HG02798 (cell line): ENCODE results near the gene SND1.

Source experiments
- ATAC-seq: cut with Tn5 transposase; IDR thresholded peaks from one replicate; pipeline ENCODE4 v1.9.1; 2021; ENCODE audit warnings: mild to moderate bottlenecking; ENCODE audit not compliant: unreplicated experiment, poor library complexity

Gene SND1

GRCh38 chr7:127881564-127881963, 229.6 kb downstream of the SND1 start:
- no peak for ATAC-seq

GRCh38 chr7:127882313-127882920, 230.4 kb downstream of the SND1 start:
- no peak for ATAC-seq

- no peak for ATAC-seq
These were observed 232.1 kb downstream of the SND1 start for GRCh38 chr7:127884066-127884559.

- no peak for ATAC-seq
These were observed 233.3 kb downstream of the SND1 start for GRCh38 chr7:127885222-127885772.

- ATAC-seq = no peak
These were observed 233.8 kb downstream of the SND1 start for GRCh38 chr7:127885843-127886242.

GRCh38 chr7:127886248-127886647, 234.3 kb downstream of the SND1 start:
- ATAC-seq = no peak

GRCh38 chr7:127887096-127887495, 235.1 kb downstream of the SND1 start:
- no peak for ATAC-seq

GRCh38 chr7:127887631-127888030, 235.6 kb downstream of the SND1 start:
- ATAC-seq = no peak

GRCh38 chr7:127888411-127888810, 236.4 kb downstream of the SND1 start:
- ATAC-seq = no peak

GRCh38 chr7:127888825-127889224, 236.8 kb downstream of the SND1 start:
- ATAC-seq = no peak

- ATAC-seq = no peak
These were observed 237.7 kb downstream of the SND1 start for GRCh38 chr7:127889677-127890076.

GRCh38 chr7:127890726-127891125, 238.7 kb downstream of the SND1 start:
- ATAC-seq = no peak

GRCh38 chr7:127891144-127891543, 239.2 kb downstream of the SND1 start:
- ATAC-seq = no peak

- ATAC-seq = no peak
These were observed 240.0 kb downstream of the SND1 start for GRCh38 chr7:127891854-127892438.

- no peak for ATAC-seq
These were observed 240.7 kb downstream of the SND1 start for GRCh38 chr7:127892488-127893314.

GRCh38 chr7:127893547-127893946, 241.6 kb downstream of the SND1 start:
- ATAC-seq = no peak

- ATAC-seq = no peak
These were observed 242.6 kb downstream of the SND1 start for GRCh38 chr7:127894588-127894987.

GRCh38 chr7:127895360-127895759, 243.4 kb downstream of the SND1 start:
- no peak for ATAC-seq

GRCh38 chr7:127895814-127896280, 243.9 kb downstream of the SND1 start:
- no peak for ATAC-seq

GRCh38 chr7:127896659-127897058, 244.7 kb downstream of the SND1 start:
- ATAC-seq = no peak
